Lower lobe of right lung (tissue), 2 donors: Measurements from ENCODE around the gene PSD. TPM values are rescaled to one million over a fixed set of nuclear protein-coding genes. Genes with fewer than 3 reads are reported as not detected.

Experiments
- ATAC-seq, 2 donors: fragments of 200-7000 bp; cut with Tn5 transposase; one replicate each; pipeline ENCODE4 v1.9.1; 2020 to 2022; ENCODE audit warnings: mild to moderate bottlenecking in 2 of 2, moderate library complexity in 2 of 2
- DNase-seq: peaks from one replicate; pipeline ENCODE4 v3.0.0-alpha.2; 2020
- H3K27ac ChIP-seq: fragments of 200-600 bp; one replicate; pipeline ENCODE4 v1.8.0; 2022
- H3K27me3 ChIP-seq: fragments of 200-600 bp; one replicate; pipeline ENCODE4 v1.8.0; 2022; ENCODE audit warnings: low read depth
- H3K36me3 ChIP-seq: fragments of 200-600 bp; one replicate; pipeline ENCODE4 v1.8.0; 2022; ENCODE audit warnings: mild to moderate bottlenecking
- H3K4me1 ChIP-seq: fragments of 200-600 bp; one replicate; pipeline ENCODE4 v1.8.0; 2022
- H3K4me3 ChIP-seq: fragments of 200-600 bp; one replicate; pipeline ENCODE4 v1.8.0; 2022; ENCODE audit warnings: mild to moderate bottlenecking
- H3K9me3 ChIP-seq: fragments of 200-600 bp; one replicate; pipeline ENCODE4 v1.8.0; 2022
- intact Hi-C: fragments of 100-400 bp; cut with DNase I; formaldehyde crosslinking; loops from one replicate; pipeline ENCODE4 v1.11.0; 2022
- total RNA-seq: library from RNA; stranded (reverse); fragmentation: NEBNext Ultra II Directional; extraction: Animal tissue kit (Norgen Biotek cat#: 25700); gene quantifications from one replicate; pipeline ENCODE4 v1.2.1, GENCODE V29; 2021
- TF ChIP-seq, protein P1 (sequence below): fragments of 200-600 bp; IDR thresholded peaks from one replicate; pipeline ENCODE4 v1.8.0; 2022; ENCODE audit warnings: antibody characterized with exemption, mild to moderate bottlenecking
- donor health status: DM: no; HTN: yes; CAD: no; lungs with severe emphysema.

Gene PSD
- total RNA-seq, 1 donor from 2014 or later: 5.3 TPM

DNA sequence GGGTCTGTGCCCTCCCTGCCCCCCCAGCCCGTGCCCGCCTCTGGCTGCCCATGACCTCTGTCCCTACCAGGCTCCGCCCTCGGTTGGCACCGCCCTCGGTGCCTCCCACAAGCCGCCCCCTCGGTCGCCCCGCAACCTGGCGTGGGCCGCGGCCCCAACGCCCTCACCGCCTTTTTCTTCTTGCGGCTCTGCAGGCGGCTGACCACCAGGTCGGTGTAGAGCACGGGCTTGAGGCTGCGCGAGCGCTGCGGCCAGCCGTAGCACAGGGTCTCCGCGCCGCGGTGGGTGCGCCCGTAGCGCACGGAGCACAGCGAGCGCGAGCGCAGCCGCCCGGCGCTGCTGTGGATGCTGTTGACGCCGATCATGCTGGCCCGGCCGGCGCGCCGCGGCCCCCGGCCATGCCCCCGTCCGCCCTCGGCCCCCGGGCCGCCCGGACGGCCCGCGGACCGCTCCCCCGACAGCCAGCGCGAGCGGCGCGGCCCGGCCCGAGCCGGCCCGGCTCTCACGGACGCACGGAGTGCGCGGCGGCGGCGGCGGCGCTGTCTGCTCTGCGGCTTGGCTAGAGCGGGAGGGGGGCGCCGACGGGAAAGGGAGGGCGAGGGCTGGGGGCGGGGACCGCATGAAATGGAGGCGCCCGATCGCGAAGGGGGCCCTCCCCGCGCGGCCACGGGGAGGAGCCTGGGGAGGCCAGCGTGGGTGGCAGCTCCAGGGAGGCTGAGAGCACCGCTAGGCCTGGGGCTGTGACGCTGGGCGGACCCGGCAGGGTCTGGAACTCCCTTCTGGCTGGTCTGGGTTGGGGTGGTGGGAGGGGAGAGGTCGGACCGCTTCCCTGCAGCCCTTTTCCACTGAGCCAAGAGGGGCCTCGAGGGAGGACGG is 9.6 kb downstream of the PSD start:
- H3K27ac ChIP-seq: no peak overlapping the region
- H3K4me1 ChIP-seq: peaks cover 12% of the 10 kb centered on the region
- intact Hi-C loops: no loop called here
- ATAC-seq (peak; percentile 25 to 28), DNase-seq (peak; percentile 47)
- H3K27me3 ChIP-seq: peaks cover 57% of the 10 kb centered on the region
- TF ChIP-seq, protein P1, sequence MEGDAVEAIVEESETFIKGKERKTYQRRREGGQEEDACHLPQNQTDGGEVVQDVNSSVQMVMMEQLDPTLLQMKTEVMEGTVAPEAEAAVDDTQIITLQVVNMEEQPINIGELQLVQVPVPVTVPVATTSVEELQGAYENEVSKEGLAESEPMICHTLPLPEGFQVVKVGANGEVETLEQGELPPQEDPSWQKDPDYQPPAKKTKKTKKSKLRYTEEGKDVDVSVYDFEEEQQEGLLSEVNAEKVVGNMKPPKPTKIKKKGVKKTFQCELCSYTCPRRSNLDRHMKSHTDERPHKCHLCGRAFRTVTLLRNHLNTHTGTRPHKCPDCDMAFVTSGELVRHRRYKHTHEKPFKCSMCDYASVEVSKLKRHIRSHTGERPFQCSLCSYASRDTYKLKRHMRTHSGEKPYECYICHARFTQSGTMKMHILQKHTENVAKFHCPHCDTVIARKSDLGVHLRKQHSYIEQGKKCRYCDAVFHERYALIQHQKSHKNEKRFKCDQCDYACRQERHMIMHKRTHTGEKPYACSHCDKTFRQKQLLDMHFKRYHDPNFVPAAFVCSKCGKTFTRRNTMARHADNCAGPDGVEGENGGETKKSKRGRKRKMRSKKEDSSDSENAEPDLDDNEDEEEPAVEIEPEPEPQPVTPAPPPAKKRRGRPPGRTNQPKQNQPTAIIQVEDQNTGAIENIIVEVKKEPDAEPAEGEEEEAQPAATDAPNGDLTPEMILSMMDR: no peak
- H3K36me3 ChIP-seq: no peaks in the 10 kb centered on the region
- H3K9me3 ChIP-seq: no peaks in the 10 kb centered on the region
- H3K4me3 ChIP-seq: peak overlapping the region; percentile 45

- intact Hi-C loops: no loop called here
- peaks cover 53% of the 10 kb centered on the region for H3K27me3 ChIP-seq
- ATAC-seq (no peak), DNase-seq (peak; percentile 22)
- peaks cover 2% of the 10 kb centered on the region for H3K36me3 ChIP-seq
- peak overlapping the region; percentile 45 for H3K4me3 ChIP-seq
- H3K27ac ChIP-seq: no peak overlapping the region
- H3K4me1 ChIP-seq: peaks cover 12% of the 10 kb centered on the region
- TF ChIP-seq, protein P1: no peak
- no peaks in the 10 kb centered on the region for H3K9me3 ChIP-seq
These were observed 10.4 kb downstream of the PSD start for GRCh38 chr10:102408131-102408727.

DNA sequence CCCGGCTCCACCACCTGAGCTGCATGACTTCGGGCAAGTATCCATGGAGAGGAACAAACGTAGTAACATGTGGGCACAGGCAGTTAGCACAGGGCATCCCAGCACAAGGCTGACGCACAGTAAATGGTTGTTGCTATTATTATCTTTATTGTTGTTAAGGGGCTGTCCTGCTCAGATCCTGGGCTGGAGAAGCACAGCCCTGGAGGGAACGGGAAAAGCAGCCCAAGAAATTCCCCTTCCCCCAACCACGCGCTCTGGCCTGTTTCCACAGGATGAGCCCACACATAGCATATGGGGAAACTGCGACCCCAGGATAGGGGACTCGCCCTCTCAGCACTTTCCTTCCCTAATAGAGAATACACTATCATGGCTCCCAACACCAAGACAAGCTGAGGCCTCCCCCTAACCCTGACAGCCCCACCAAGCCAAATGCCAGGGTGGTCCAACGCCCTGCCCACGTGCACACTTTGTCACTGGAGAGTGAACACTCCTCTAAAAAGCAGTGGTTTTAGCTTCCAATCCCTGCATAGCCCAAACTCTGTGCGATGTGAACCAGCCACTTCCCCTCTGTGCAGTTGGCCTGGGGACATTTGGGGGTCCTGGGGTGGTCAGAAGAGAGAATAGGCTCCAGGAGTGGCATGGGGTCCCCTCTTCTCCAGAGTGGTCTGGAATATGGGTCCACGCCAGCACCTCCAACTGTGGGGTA is 11.0 kb downstream of the PSD start:
- no peak for DNase-seq
- no peak overlapping the region for H3K27ac ChIP-seq
- TF ChIP-seq, protein P1: no peak
- H3K4me3 ChIP-seq: no peak overlapping the region
- H3K9me3 ChIP-seq: no peaks in the 10 kb centered on the region
- intact Hi-C loops: no loop called here
- H3K27me3 ChIP-seq: peaks cover 49% of the 10 kb centered on the region
- ATAC-seq: no peak
- H3K36me3 ChIP-seq: peaks cover 8% of the 10 kb centered on the region
- H3K4me1 ChIP-seq: peaks cover 12% of the 10 kb centered on the region

DNA sequence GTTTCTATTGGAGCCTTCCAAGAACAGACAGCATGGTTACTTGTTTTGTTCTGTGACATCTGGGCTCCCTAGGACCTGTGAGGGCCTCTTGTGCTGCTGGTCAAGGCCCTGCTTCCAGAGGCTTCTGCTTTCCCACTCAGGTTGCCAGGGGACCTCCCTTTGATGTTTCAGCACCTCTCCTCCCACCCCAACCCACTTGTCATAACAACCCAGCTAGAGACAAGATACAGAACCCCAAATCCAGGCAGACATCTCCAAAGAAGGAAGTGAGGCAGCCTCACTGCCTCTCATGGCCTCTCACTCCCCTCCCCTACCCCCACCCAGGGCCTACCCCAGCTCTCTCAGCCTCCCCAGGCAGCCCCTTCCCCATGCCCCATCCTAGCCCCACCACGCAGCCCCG is 11.8 kb downstream of the PSD start:
- Histone ChIP-seq H3K27me3 (peaks cover 41% of the 10 kb centered on the region), H3K27ac (no peak overlapping the region), H3K9me3 (no peaks in the 10 kb centered on the region), H3K36me3 (peaks cover 15% of the 10 kb centered on the region), H3K4me3 (no peak overlapping the region), H3K4me1 (peaks cover 12% of the 10 kb centered on the region)
- ATAC-seq (no peak), DNase-seq (no peak)
- TF ChIP-seq, protein P1: no peak
- intact Hi-C loops: no loop called here

- DNase-seq (no peak), ATAC-seq (no peak)
- intact Hi-C loops: no loop called here
- Histone ChIP-seq H3K4me3 (no peak overlapping the region), H3K9me3 (no peaks in the 10 kb centered on the region), H3K36me3 (peaks cover 26% of the 10 kb centered on the region), H3K27ac (no peak overlapping the region), H3K27me3 (peaks cover 29% of the 10 kb centered on the region), H3K4me1 (peaks cover 12% of the 10 kb centered on the region)
- TF ChIP-seq, protein P1: no peak
These were observed 13.0 kb downstream of the PSD start for GRCh38 chr10:102405632-102406031.
